GM12874 (cell line): Measurements from ENCODE around the gene SYNGR1.

Experiments
- TF ChIP-seq, protein P1 (sequence below): IDR thresholded peaks from 2 replicates; pipeline ENCODE4 v1.5.1; 2011; ENCODE audit warnings: low read depth, mild to moderate bottlenecking, control low read depth, low read length, moderate library complexity; ENCODE audit not compliant: insufficient read depth

The SYNGR1 gene

DNA sequence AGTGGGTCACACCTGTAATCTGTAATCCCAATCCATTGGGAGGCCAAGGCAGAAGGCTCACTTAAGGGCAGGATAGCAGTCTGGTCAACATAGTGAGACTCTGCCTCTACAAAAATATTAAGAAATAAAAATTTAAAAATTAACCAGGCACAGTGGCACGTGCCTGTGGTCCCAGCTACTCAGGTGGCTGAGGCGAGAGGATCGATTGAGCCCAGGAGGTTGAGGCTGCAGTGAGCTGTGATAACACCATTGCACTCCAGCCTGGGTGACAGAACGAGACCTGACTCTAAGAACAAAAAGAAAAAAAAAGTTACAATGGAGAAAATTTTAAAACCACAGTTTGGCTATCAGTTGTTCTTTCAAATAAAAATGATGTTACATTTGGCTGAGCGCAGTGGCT lies 13.4 kb upstream of the SYNGR1 start:
- TF ChIP-seq, protein P1, sequence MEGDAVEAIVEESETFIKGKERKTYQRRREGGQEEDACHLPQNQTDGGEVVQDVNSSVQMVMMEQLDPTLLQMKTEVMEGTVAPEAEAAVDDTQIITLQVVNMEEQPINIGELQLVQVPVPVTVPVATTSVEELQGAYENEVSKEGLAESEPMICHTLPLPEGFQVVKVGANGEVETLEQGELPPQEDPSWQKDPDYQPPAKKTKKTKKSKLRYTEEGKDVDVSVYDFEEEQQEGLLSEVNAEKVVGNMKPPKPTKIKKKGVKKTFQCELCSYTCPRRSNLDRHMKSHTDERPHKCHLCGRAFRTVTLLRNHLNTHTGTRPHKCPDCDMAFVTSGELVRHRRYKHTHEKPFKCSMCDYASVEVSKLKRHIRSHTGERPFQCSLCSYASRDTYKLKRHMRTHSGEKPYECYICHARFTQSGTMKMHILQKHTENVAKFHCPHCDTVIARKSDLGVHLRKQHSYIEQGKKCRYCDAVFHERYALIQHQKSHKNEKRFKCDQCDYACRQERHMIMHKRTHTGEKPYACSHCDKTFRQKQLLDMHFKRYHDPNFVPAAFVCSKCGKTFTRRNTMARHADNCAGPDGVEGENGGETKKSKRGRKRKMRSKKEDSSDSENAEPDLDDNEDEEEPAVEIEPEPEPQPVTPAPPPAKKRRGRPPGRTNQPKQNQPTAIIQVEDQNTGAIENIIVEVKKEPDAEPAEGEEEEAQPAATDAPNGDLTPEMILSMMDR, result no peak

DNA sequence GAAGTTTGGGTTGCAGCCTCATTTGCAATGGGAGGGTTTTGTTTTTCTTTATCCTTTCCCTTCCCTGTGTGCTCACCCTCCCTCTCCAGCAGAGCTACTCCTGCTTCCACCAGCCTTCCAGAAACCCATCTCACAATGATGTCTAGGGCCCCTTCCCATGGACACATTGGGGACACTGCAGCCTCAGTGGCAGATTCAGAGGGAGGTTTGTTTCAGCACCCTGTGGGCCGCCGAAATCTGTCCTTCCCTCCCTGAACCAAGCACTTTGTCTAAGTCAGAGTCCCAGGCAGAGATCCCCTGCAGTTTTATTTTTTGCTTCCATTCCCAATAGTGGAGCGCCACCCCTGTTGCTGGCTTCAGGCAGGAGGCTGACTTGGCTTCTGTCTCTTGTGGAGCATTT lies 8.6 kb upstream of the SYNGR1 start:
- TF ChIP-seq, protein P1, result no peak

DNA sequence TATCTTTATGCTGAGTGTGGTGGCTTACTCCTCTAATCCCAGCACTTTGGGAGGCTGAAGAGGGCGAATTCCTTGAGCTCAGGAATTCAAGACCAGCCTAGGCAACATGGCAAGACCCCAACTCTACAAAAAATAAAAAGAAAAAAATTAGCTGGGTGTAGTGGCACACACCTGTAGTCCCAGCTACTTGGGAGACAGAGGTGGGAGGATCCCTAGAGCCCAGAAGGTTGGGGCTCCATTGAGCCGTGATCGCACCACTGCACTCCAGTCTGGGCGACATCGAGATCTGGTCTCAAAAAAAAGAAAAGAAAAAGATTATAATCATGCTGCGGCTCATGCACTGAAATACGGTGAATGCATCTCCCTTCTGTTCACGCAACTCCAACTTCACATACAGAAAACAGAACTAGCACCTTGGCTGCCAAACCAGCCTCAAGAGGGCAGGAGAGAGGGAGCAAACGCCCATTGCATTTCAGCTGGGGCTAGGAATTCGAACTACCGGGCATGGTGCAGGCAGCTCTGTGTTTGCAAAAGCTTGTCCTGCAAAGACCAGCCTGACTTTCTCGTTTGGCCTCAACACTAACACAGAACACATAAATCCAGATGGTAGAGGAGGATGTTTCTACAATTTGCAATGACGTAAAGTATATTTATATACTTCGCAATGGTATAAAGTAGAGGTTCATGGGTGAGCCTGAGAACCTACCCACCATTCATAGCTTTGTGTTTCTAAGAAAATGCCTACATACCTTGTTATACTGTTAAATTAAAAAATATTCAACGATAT lies 6.3 kb upstream of the SYNGR1 start:
- TF ChIP-seq, protein P1, result peak; percentile 84

DNA sequence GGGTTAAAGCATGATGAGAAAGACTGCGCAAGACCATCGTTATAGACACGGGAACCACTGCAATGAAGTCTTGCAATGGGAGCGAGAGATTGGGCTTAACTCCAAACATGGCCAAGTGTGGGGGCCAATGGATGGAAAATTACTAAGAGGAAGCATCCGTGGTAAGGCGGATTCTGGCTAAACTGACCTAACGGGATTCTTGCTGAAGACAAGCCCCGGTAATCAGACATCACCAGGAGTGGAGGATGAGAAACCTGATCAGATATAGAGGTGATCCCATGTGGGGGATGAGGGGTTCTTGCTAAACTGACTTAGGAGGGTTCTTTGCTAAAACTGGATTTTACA lies 5.8 kb upstream of the SYNGR1 start:
- TF ChIP-seq, protein P1, result no peak

DNA sequence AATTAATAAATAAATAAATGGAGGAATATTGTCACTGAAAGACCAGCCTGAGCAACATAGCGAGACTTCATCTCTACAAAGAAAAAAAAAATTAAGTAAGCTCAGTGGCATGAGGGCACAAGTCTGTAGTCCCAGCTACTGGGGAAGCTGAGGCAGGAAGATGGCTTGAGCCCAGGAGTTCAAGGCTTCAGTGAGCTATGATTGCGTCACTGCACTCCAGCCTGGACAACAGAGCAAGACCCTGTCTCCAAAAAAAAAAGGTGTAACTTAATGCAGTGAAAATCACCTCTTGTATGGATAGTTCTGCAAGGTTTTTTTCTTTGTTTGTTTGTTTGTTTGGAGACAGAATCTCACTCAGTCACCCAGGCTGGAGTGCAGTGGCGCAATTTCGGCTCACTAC lies 4.6 kb upstream of the SYNGR1 start:
- TF ChIP-seq, protein P1, result no peak

DNA sequence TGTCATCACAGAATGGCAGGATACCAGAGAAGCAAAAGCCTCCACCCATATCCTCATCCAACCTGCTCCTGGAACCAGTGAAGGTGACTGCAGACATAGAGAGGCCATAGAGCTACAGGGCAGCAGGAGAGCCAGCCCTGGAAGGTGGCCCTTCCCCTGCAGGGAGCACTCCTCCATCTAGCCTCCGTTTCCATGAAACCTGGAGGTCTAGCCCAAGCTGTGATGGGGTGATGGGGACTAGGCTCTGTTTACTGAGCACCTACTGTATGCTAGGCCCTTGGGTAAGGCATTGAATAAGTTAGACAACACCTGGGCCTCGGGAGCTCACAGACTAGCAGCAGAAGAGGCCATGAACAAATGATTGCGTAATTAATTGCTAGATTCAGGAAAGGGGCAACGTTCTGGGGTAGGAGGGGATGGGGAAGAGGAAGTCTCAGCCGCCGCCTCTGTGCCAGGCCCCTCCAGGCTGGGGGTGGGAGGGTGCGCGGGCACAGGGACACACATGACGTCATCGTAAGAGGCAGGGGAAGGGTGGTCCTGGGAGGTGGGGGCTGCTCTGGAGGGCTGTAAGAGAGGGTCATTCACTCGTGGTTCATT lies 784 bp upstream of the SYNGR1 start:
- TF ChIP-seq, protein P1, result no peak

DNA sequence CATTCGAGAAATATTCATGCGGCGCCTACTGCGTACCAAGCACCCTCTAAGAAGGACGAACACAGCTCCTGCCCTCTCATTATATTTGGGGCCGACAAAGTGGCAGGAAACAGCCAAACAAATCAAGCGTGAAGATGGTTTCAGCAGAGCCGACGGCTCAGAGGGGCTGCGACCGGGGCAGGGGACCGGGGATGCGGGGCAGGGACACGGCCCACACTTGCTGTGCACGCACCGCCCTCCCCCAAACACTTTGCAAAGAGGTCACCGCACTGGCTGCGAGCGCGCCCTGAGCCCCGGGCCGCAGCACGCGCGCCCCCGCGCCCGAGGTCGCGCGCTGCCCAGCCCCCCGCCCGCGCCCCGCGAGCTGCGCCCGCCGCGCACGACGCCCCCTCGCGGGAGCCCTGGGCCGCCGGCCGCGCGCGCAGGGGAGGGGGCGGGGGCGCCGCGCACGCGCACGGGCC lies 255 bp upstream of the SYNGR1 start:
- TF ChIP-seq, protein P1, result 0 out of 2 replicates have a peak, but pooled peaks have one; percentile 6
